CD14-positive monocyte (primary cell): ENCODE results near the gene MKRN2OS. TPM values are rescaled to one million over a fixed set of nuclear protein-coding genes. Genes with fewer than 3 reads are reported as not detected.

Experiments
- DNase-seq, 3 donors: peaks; one replicate each; pipeline ENCODE4 v3.0.0-alpha.2; 2011 to 2022
- H2AFZ ChIP-seq: 2 replicates; pipeline ENCODE4 v1.6.0; 2012; ENCODE audit warnings: mild to moderate bottlenecking, low read depth, low read length, inconsistent platforms; ENCODE audit not compliant: insufficient read depth, poor library complexity, severe bottlenecking
- H3K27ac ChIP-seq, 2 donors: 1 replicate in 1 of 2; 2 replicates in 1 of 2; pipeline ENCODE4 v1.5.1; 2012 to 2013; ENCODE audit warnings: low read length in 2 of 2, control low read depth in 1 of 2, inconsistent platforms in 1 of 2, low read depth in 1 of 2, mild to moderate bottlenecking in 1 of 2
- H3K27me3 ChIP-seq, 2 donors: one replicate each; pipeline versions ENCODE4 v1.6.0 to v1.6.1; 2011 to 2013; ENCODE audit warnings: low read length in 2 of 2; ENCODE audit not compliant: control insufficient read depth in 2 of 2, insufficient read depth in 2 of 2
- H3K36me3 ChIP-seq, 2 donors: replicated peaks in 1 of 2; 1 replicate in 1 of 2; 2 replicates in 1 of 2; pipeline versions ENCODE4 v1.5.1 to v1.6.1; 2012 to 2013; ENCODE audit warnings: low read length in 2 of 2, control low read depth in 1 of 2, inconsistent platforms in 1 of 2, mild to moderate bottlenecking in 1 of 2; ENCODE audit not compliant: insufficient read depth in 2 of 2, control insufficient read depth in 1 of 2
- H3K4me1 ChIP-seq, 2 donors: 1 replicate in 1 of 2; 2 replicates in 1 of 2; pipeline versions ENCODE4 v1.5.1 to v1.6.1; 2012 to 2013; ENCODE audit warnings: low read length in 2 of 2, control low read depth in 1 of 2, inconsistent platforms in 1 of 2, mild to moderate bottlenecking in 1 of 2, moderate library complexity in 1 of 2; ENCODE audit not compliant: insufficient read depth in 2 of 2, control insufficient read depth in 1 of 2
- H3K4me2 ChIP-seq: replicated peaks from 2 replicates; pipeline ENCODE3; 2012; ENCODE audit warnings: low read length, moderate library complexity, mild to moderate bottlenecking; ENCODE audit not compliant: poor library complexity, severe bottlenecking; ENCODE audit errors: extremely low read depth
- H3K4me3 ChIP-seq, 3 experiments: fragments of 200-600 bp in 1 of 3; sonication (generic) in 1 of 3; replicated peaks in 1 of 3; 1 replicate in 2 of 3; 2 replicates in 1 of 3; pipeline ENCODE4 v1.5.1; 2011 to 2013; ENCODE audit warnings: low read length in 3 of 3, mild to moderate bottlenecking in 3 of 3, control low read depth in 2 of 3, low read depth in 2 of 3, inconsistent platforms in 1 of 3, moderate library complexity in 1 of 3
- H3K79me2 ChIP-seq: 2 replicates; pipeline ENCODE4 v1.6.0; 2012; ENCODE audit warnings: mild to moderate bottlenecking, control low read depth, inconsistent platforms, low read length, moderate library complexity; ENCODE audit not compliant: insufficient read depth
- H3K9ac ChIP-seq: 2 replicates; pipeline ENCODE4 v1.6.0; 2017; ENCODE audit warnings: low read length, mild to moderate bottlenecking; ENCODE audit not compliant: insufficient read depth, poor library complexity, severe bottlenecking
- H3K9me3 ChIP-seq, 2 donors: replicated peaks in 1 of 2; 1 replicate in 1 of 2; 2 replicates in 1 of 2; pipeline versions ENCODE4 v1.5.1 to v1.6.1; 2012 to 2013; ENCODE audit warnings: low read length in 2 of 2, control low read depth in 1 of 2; ENCODE audit not compliant: control insufficient read depth in 1 of 2, insufficient read depth in 1 of 2
- H4K20me1 ChIP-seq: 2 replicates; pipeline ENCODE4 v1.6.0; 2012; ENCODE audit warnings: mild to moderate bottlenecking, low read length, control low read depth, moderate library complexity; ENCODE audit not compliant: insufficient read depth
- H3K27ac Mint-ChIP-seq, 7 donors: one replicate each; pipeline ENCODE4 v1.8.0; 2020; ENCODE audit warnings: mild to moderate bottlenecking in 7 of 7, mixed read lengths in 7 of 7, moderate library complexity in 6 of 7, inconsistent platforms in 2 of 7
- H3K27me3 Mint-ChIP-seq, 3 donors: one replicate each; pipeline ENCODE4 v1.8.0; 2021 to 2022; ENCODE audit warnings: low read depth in 3 of 3, mild to moderate bottlenecking in 3 of 3, mixed read lengths in 3 of 3, moderate library complexity in 3 of 3, inconsistent platforms in 1 of 3
- H3K36me3 Mint-ChIP-seq, 2 donors: one replicate each; pipeline ENCODE4 v1.8.0; 2020; ENCODE audit warnings: mixed read lengths in 2 of 2, inconsistent platforms in 1 of 2, mild to moderate bottlenecking in 1 of 2
- H3K4me1 Mint-ChIP-seq: one replicate; pipeline ENCODE4 v1.8.0; 2020; ENCODE audit warnings: mild to moderate bottlenecking, mixed read lengths
- H3K4me3 Mint-ChIP-seq, 2 donors: one replicate each; pipeline ENCODE4 v1.8.0; 2020; ENCODE audit warnings: mild to moderate bottlenecking in 2 of 2, mixed read lengths in 2 of 2, moderate library complexity in 1 of 2
- H3K9me3 Mint-ChIP-seq, 7 donors: one replicate each; pipeline ENCODE4 v1.8.0; 2020 to 2022; ENCODE audit warnings: mixed read lengths in 7 of 7, mild to moderate bottlenecking in 6 of 7, moderate library complexity in 6 of 7, inconsistent platforms in 2 of 7
- WGBS: methylation state at CpG from one replicate; pipeline ENCODE4 v1.1.5; 2013; ENCODE audit warnings: missing lambda C conversion rate; ENCODE audit not compliant: insufficient coverage; 5-methylcytosine and 5-hydroxymethylcytosine counted together
- intact Hi-C, 2 donors: fragments of 100-400 bp; cut with micrococcal nuclease; formaldehyde crosslinking; loops; one replicate each; pipeline versions ENCODE4 v1.15.0 to v1.15.1; 2023
- polyA plus RNA-seq, 3 donors: library from polyadenylated mRNA; depleted of rRNA in 1 of 3; unstranded in 2 of 3; stranded (reverse) in 1 of 3; fragments of 300-500 nt in 2 of 3; fragments of >200 nt in 1 of 3; fragmentation: Illumina TruSeq in 2 of 3; gene quantifications; 1 replicate in 2 of 3; 2 replicates in 1 of 3; pipeline ENCODE4 v1.2.3, GENCODE V29; 2012 to 2021
- TF ChIP-seq, protein P1 (sequence below): fragments of 200-600 bp; IDR thresholded peaks from one replicate; pipeline ENCODE4 v1.8.0; 2022; ENCODE audit warnings: antibody characterized with exemption, mild to moderate bottlenecking

MKRN2OS gene
- polyA plus RNA-seq, 3 donors = not detected

DNA sequence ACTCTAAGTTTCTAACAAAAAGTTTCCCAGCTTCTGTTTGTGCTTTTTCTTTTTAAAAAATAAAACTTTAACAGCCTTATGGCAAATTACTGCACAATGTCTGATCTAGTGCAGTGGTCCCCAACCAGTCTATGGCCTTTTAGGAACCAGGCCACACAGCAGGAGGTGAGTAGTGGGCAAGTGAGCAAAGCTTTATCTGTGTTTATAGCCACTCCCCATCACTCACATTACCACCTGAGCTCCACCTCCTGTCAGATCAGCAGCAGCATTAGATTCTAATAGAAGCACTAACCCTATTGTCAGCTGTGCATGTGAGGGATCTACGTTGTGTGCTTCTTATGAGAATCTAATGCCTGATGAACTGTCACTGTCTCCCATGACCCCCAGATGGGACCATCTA, 17.2 kb upstream of the MKRN2OS start:
- intact Hi-C loops = no loop called here
- peak overlapping the region in 4 of 7 donors; percentile 46 to 75 (median 54) for H3K27ac Mint-ChIP-seq

GRCh38 chr3:12561397-12561796, 16.1 kb upstream of the MKRN2OS start:
- Mint-ChIP-seq H3K4me1 (peaks cover 45% of the 10 kb centered on the region), H3K9me3 (peaks cover 0 to 13% (median 4%) of the 10 kb centered on the region in 7 donors), H3K36me3 (peaks cover 7 to 18% of the 10 kb centered on the region in 2 donors), H3K27ac (peak overlapping the region in 2 of 7 donors; percentile 38 to 45), H3K27me3 (peaks cover 0 to 3% (median 0%) of the 10 kb centered on the region in 3 donors), H3K4me3 (no peak overlapping the region)
- Histone ChIP-seq H3K27ac (peak overlapping the region in 1 of 2 donors; percentile 30), H3K4me2 (no peak overlapping the region), H3K27me3 (no peaks in the 10 kb centered on the region), H3K36me3 (peaks cover 0 to 5% of the 10 kb centered on the region in 2 donors), H3K4me3 (no peak overlapping the region), H3K79me2 (peaks cover 93% of the 10 kb centered on the region), H3K9ac (no peak overlapping the region), H3K4me1 (peaks cover 21 to 27% of the 10 kb centered on the region in 2 donors), H4K20me1 (peaks cover 60% of the 10 kb centered on the region), H3K9me3 (peaks cover 0 to 5% of the 10 kb centered on the region in 2 donors), H2AFZ (no peak overlapping the region)
- intact Hi-C loops = no loop called here
- TF ChIP-seq, protein P1, sequence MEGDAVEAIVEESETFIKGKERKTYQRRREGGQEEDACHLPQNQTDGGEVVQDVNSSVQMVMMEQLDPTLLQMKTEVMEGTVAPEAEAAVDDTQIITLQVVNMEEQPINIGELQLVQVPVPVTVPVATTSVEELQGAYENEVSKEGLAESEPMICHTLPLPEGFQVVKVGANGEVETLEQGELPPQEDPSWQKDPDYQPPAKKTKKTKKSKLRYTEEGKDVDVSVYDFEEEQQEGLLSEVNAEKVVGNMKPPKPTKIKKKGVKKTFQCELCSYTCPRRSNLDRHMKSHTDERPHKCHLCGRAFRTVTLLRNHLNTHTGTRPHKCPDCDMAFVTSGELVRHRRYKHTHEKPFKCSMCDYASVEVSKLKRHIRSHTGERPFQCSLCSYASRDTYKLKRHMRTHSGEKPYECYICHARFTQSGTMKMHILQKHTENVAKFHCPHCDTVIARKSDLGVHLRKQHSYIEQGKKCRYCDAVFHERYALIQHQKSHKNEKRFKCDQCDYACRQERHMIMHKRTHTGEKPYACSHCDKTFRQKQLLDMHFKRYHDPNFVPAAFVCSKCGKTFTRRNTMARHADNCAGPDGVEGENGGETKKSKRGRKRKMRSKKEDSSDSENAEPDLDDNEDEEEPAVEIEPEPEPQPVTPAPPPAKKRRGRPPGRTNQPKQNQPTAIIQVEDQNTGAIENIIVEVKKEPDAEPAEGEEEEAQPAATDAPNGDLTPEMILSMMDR = no peak
- no peak for DNase-seq
- no CpG with 5 or more reads among the region's 2 CpGs for WGBS

More for the DNA sequence above, 17.2 kb upstream of the MKRN2OS start:
- peaks cover 0 to 18% (median 6%) of the 10 kb centered on the region in 7 donors for H3K9me3 Mint-ChIP-seq
- Histone ChIP-seq H3K27me3 (no peaks in the 10 kb centered on the region), H3K9ac (no peak overlapping the region), H2AFZ (no peak overlapping the region), H3K4me3 (no peak overlapping the region), H3K36me3 (peaks cover 0 to 5% of the 10 kb centered on the region in 2 donors), H3K4me1 (peaks cover 20 to 26% of the 10 kb centered on the region in 2 donors), H3K9me3 (peaks cover 0 to 5% of the 10 kb centered on the region in 2 donors), H3K4me2 (no peak overlapping the region), H4K20me1 (peaks cover 70% of the 10 kb centered on the region), H3K79me2 (peaks cover 99% of the 10 kb centered on the region), H3K27ac (peak overlapping the region in 1 of 2 donors; percentile 30)
- H3K4me3 Mint-ChIP-seq = no peak overlapping the region
- TF ChIP-seq, protein P1 = no peak
- H3K36me3 Mint-ChIP-seq = peaks cover 10 to 22% of the 10 kb centered on the region in 2 donors
- DNase-seq = no peak
- WGBS = no CpG with 5 or more reads among the region's 1 CpG
- peaks cover 0 to 2% (median 0%) of the 10 kb centered on the region in 3 donors for H3K27me3 Mint-ChIP-seq
- H3K4me1 Mint-ChIP-seq = peaks cover 45% of the 10 kb centered on the region
